SK-N-SH (cell line): ENCODE data around the gene DDX31. TPM values are rescaled to one million over a fixed set of nuclear protein-coding genes. Genes with fewer than 3 reads are reported as not detected.

Experiments
- CTCF ChIA-PET: fragments of 300-600, 350-600 bp; formaldehyde crosslinking; extraction: SDS; loops from one replicate; lab custom pipeline; 2021; lab: Yijun Ruan, JAX
- POLR2A ChIA-PET: fragments of 350-600 bp; sonication (Branson Sonifier 250); formaldehyde crosslinking; extraction: SDS; loops from one replicate; lab custom pipeline; 2020; ENCODE audit warnings: antibody characterized with exemption, inconsistent platforms; lab: Yijun Ruan, JAX
- DNase-seq: peaks from one replicate; pipeline ENCODE4 v3.0.0; 2012
- H2AFZ ChIP-seq: fragments of 200-600 bp; sonication (generic); 2 replicates; pipeline ENCODE4 v1.8.1; 2016; ENCODE audit warnings: antibody characterized with exemption, mild to moderate bottlenecking, low read depth
- H3F3A ChIP-seq: fragments of 200-600 bp; sonication (generic); replicated peaks from 2 replicates; pipeline ENCODE3; 2016; ENCODE audit warnings: antibody characterized with exemption, mild to moderate bottlenecking; ENCODE audit not compliant: insufficient read depth
- H3K27ac ChIP-seq, 2 experiments: fragments of 200-500 bp in 1 of 2; fragments of 200-600 bp in 1 of 2; sonication (Bioruptor generic) in 1 of 2; sonication (generic), shearing (Covaris generic) in 1 of 2; 2 replicates each; pipeline versions ENCODE4 v1.5.1 to v1.6.1; 2014 to 2016; ENCODE audit warnings: low read depth in 2 of 2, inconsistent platforms in 1 of 2, low read length in 1 of 2, mild to moderate bottlenecking in 1 of 2, mixed read lengths in 1 of 2
- H3K27me3 ChIP-seq: fragments of 200-600 bp; sonication (generic), shearing (Covaris generic); 2 replicates; pipeline ENCODE4 v1.6.1; 2016; ENCODE audit warnings: mixed run types; ENCODE audit not compliant: insufficient read depth
- H3K36me3 ChIP-seq, 2 experiments: fragments of 200-500 bp in 1 of 2; fragments of 200-600 bp in 1 of 2; sonication (Bioruptor generic) in 1 of 2; sonication (generic) in 1 of 2; replicated peaks in 1 of 2; 2 replicates each; pipeline versions ENCODE3 to v1.5.1; 2014 to 2016; ENCODE audit warnings: low read length in 1 of 2, mild to moderate bottlenecking in 1 of 2; ENCODE audit not compliant: insufficient read depth in 2 of 2, control insufficient read depth in 1 of 2
- H3K4me1 ChIP-seq, 2 experiments: fragments of 200-500 bp in 1 of 2; fragments of 200-600 bp in 1 of 2; sonication (Bioruptor generic) in 1 of 2; sonication (generic), shearing (Covaris generic) in 1 of 2; 2 replicates each; pipeline versions ENCODE4 v1.5.1 to v1.6.1; 2014 to 2016; ENCODE audit warnings: low read depth in 1 of 2, low read length in 1 of 2, mixed run types in 1 of 2; ENCODE audit not compliant: insufficient read depth in 2 of 2, control insufficient read depth in 1 of 2
- H3K4me2 ChIP-seq: fragments of 200-600 bp; sonication (generic), shearing (Covaris generic); 2 replicates; pipeline ENCODE4 v1.6.1; 2017; ENCODE audit warnings: mixed run types
- H3K4me3 ChIP-seq, 2 experiments: fragments of 200-500 bp in 1 of 2; fragments of 200-600 bp in 1 of 2; sonication (Bioruptor generic) in 1 of 2; sonication (generic), shearing (Covaris generic) in 1 of 2; 2 replicates each; pipeline versions ENCODE4 v1.5.1 to v1.8.1; 2014 to 2016; ENCODE audit warnings: low read depth in 2 of 2, inconsistent platforms in 1 of 2, low read length in 1 of 2, mild to moderate bottlenecking in 1 of 2, mixed read lengths in 1 of 2, moderate library complexity in 1 of 2
- H3K79me2 ChIP-seq: fragments of 200-600 bp; sonication (generic); 2 replicates; pipeline ENCODE4 v1.8.1; 2017; ENCODE audit warnings: mild to moderate bottlenecking; ENCODE audit not compliant: insufficient read depth
- H3K9ac ChIP-seq: fragments of 200-600 bp; sonication (generic); 2 replicates; pipeline ENCODE4 v1.6.1; 2017; ENCODE audit warnings: mixed run types
- H3K9me2 ChIP-seq: fragments of 200-600 bp; sonication (generic); 2 replicates; pipeline ENCODE4 v1.6.1; 2017; ENCODE audit warnings: mixed run types
- H3K9me3 ChIP-seq: fragments of 200-600 bp; sonication (generic); 2 replicates; pipeline ENCODE4 v1.6.1; 2017; ENCODE audit warnings: mixed run types, mild to moderate bottlenecking, moderate library complexity
- H4K20me1 ChIP-seq: fragments of 200-600 bp; sonication (generic); 2 replicates; pipeline ENCODE4 v1.6.1; 2017; ENCODE audit warnings: mild to moderate bottlenecking, mixed run types; ENCODE audit not compliant: insufficient read depth
- EP300 ChIP-seq, 2 experiments: IDR thresholded peaks; 2 replicates each; pipeline versions ENCODE4 v1.4.0 to v1.6.1; 2012; ENCODE audit warnings: borderline replicate concordance in 1 of 2, low read depth in 1 of 2, low read length in 1 of 2
- EZH2phosphoT487 ChIP-seq: fragments of 200-600 bp; sonication (generic); IDR thresholded peaks from 2 replicates; pipeline ENCODE4 v1.6.1; 2017; ENCODE audit warnings: low read depth, mixed run types, mild to moderate bottlenecking, antibody characterized with exemption, moderate library complexity, borderline replicate concordance
- FOXJ3 ChIP-seq: sonication (generic); formaldehyde crosslinking; IDR thresholded peaks from 2 replicates; pipeline ENCODE4 v1.5.1; 2020; ENCODE audit warnings: mild to moderate bottlenecking, missing genetic modification reagents
- FOXM1 ChIP-seq: IDR thresholded peaks from 2 replicates; pipeline ENCODE4 v1.4.0; 2012; ENCODE audit warnings: low read depth, mild to moderate bottlenecking
- GABPA ChIP-seq: IDR thresholded peaks from 2 replicates; pipeline ENCODE4 v1.4.0; 2012; ENCODE audit warnings: low read depth, mild to moderate bottlenecking
- GATA2 ChIP-seq: sonication (generic); formaldehyde crosslinking; IDR thresholded peaks from 2 replicates; pipeline ENCODE4 v1.5.0; 2020; ENCODE audit warnings: mild to moderate bottlenecking, missing genetic modification reagents
- IRF3 ChIP-seq: fragments of 150-350 bp; IDR thresholded peaks from 2 replicates; pipeline ENCODE4 v1.6.1; 2016; ENCODE audit warnings: mild to moderate bottlenecking, low read depth, low read length
- MEF2A ChIP-seq: IDR thresholded peaks from 2 replicates; pipeline ENCODE4 v1.4.0; 2012; ENCODE audit warnings: low read depth, borderline replicate concordance
- MXI1 ChIP-seq: IDR thresholded peaks from 2 replicates; pipeline ENCODE4 v1.6.1; 2012; ENCODE audit warnings: mild to moderate bottlenecking, low read depth, low read length, improper control_type of control experiment
- NFIC ChIP-seq: IDR thresholded peaks from 2 replicates; pipeline ENCODE4 v1.4.0; 2012; ENCODE audit warnings: borderline replicate concordance
- NRF1 ChIP-seq: IDR thresholded peaks from 2 replicates; pipeline ENCODE4 v1.6.1; 2012; ENCODE audit warnings: low read depth, mild to moderate bottlenecking, low read length
- PBX3 ChIP-seq: IDR thresholded peaks from 2 replicates; pipeline ENCODE4; 2012
- POLR2AphosphoS5 ChIP-seq: IDR thresholded peaks from 2 replicates; pipeline ENCODE4 v1.6.1; 2012; ENCODE audit warnings: low read depth, low read length
- RXRA ChIP-seq: IDR thresholded peaks from 2 replicates; pipeline ENCODE4 v1.4.0; 2012; ENCODE audit warnings: low read depth, mild to moderate bottlenecking, borderline replicate concordance
- SIN3A ChIP-seq: IDR thresholded peaks from 2 replicates; pipeline ENCODE4 v1.6.1; 2012; ENCODE audit warnings: low read depth, mild to moderate bottlenecking, low read length, moderate library complexity, borderline replicate concordance
- SMC3 ChIP-seq: IDR thresholded peaks from 2 replicates; pipeline ENCODE4 v1.6.1; 2012; ENCODE audit warnings: low read depth, low read length, improper control_type of control experiment
- TCF12 ChIP-seq: IDR thresholded peaks from 2 replicates; pipeline ENCODE4 v1.4.0; 2012
- USF1 ChIP-seq: IDR thresholded peaks from 2 replicates; pipeline ENCODE4 v1.4.0; 2012; ENCODE audit warnings: low read depth, borderline replicate concordance
- USF2 ChIP-seq: fragments of 150-350 bp; IDR thresholded peaks from 2 replicates; pipeline ENCODE4 v1.6.1; 2017; ENCODE audit warnings: antibody characterized with exemption, low read length, low read depth, borderline replicate concordance
- YY1 ChIP-seq: IDR thresholded peaks from 2 replicates; pipeline ENCODE4 v1.4.0; 2012; ENCODE audit warnings: low read depth, mild to moderate bottlenecking
- whole genome bisulfite sequencing: methylation state at CpG from one replicate; pipeline ENCODE4 v1.1.6; 2017; ENCODE audit warnings: low lambda C conversion rate; 5-methylcytosine and 5-hydroxymethylcytosine counted together
- polyA plus RNA-seq, 3 experiments: library from polyadenylated mRNA; depleted of rRNA; stranded (reverse); fragments of >200 nt; gene quantifications; 2 replicates each; pipeline ENCODE4 v1.2.3, GENCODE V29; 2012
- TF ChIP-seq, protein P1 (sequence below): IDR thresholded peaks from 2 replicates; pipeline ENCODE4 v1.4.0; 2012; ENCODE audit warnings: low read depth, borderline replicate concordance
- TF ChIP-seq, protein P2 (sequence below): IDR thresholded peaks from 2 replicates; pipeline ENCODE4 v1.4.0; 2012; ENCODE audit warnings: low read depth

The DDX31 gene
- polyA plus RNA-seq, 1 of the 3 experiments (the other 2 are of a cell fraction) = 13.9 TPM

DNA sequence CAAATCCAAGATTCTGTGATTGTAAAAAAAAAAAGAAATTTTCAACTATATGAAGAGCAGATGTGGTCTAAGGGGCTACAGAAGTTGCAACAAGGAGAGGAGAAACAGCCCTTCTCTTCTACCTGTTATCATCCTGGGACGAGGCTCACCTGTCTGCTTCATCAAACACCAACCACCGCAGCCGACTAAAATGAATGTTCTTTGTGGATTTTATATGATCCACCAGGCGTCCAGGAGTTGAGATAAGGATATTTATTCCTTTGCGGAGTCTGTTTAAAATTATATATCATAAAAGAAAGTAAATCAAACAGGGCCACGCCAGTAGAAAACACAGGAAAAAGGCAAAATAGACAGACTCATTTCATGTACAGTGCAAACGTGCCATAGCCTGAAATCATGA lies 21.5 kb downstream of the DDX31 start (continued):
- no peak for TF ChIP-seq FOXM1
- TF ChIP-seq RXRA = no peak
- no peak for TF ChIP-seq MEF2A
- TF ChIP-seq NRF1 = no peak
- TF ChIP-seq EZH2phosphoT487 = no peak

GRCh38 chr9:132647806-132648205 lies 22.0 kb downstream of the DDX31 start:
- H3K4me1 ChIP-seq = peaks cover 0 to 7% of the 10 kb centered on the region in 2 experiments; a peak in 3 of 4 replicates
- 89% methylated on average over 2 of the region's 2 CpGs for WGBS
- H3K36me3 ChIP-seq = peaks cover 58 to 91% of the 10 kb centered on the region in 2 experiments
- ChIA-PET CTCF (interaction anchor here (1.0 to 1.6 kb wide), 2 partner anchors 22 to 152 kb away, joined by 3 to 5 read pairs; partner anchors contain the start of genes DDX31 and GTF3C4), POLR2A (no interaction called here)
- no peaks in the 10 kb centered on the region for H3K9me3 ChIP-seq
- no peak overlapping the region for H3K4me3 ChIP-seq
- H3K9me2 ChIP-seq = no peaks in the 10 kb centered on the region
- peaks cover 10% of the 10 kb centered on the region for H3F3A ChIP-seq
- peak overlapping the region; percentile 47 to 93; a peak in 3 of 4 replicates for H3K27ac ChIP-seq
- H4K20me1 ChIP-seq = no peaks in the 10 kb centered on the region
- H3K79me2 ChIP-seq = no peaks in the 10 kb centered on the region
- H2AFZ ChIP-seq = no peak overlapping the region
- peak overlapping the region; percentile 21; the same call in 1 of the 2 replicates for H3K4me2 ChIP-seq
- no peak for DNase-seq
- peak overlapping the region; percentile 27; the same call in 1 of the 2 replicates for H3K9ac ChIP-seq
- no peaks in the 10 kb centered on the region for H3K27me3 ChIP-seq
- TF ChIP-seq EP300 (IDR thresholded peaks at IDR 0.05; ENCODE audit: borderline replicate concordance in 1 of 2, low read depth in 1 of 2, low read length in 1 of 2) = no peak
- no peak for TF ChIP-seq USF2
- no peak for TF ChIP-seq PBX3
- TF ChIP-seq GABPA = no peak
- TF ChIP-seq MXI1 = no peak
- no peak for TF ChIP-seq FOXJ3 (CRISPR knock-in tag)
- TF ChIP-seq GATA2 (CRISPR knock-in tag) = no peak
- TF ChIP-seq USF1 = no peak
- TF ChIP-seq EZH2phosphoT487 = no peak
- TF ChIP-seq IRF3 = no peak
- no peak for TF ChIP-seq SIN3A
- TF ChIP-seq YY1 = no peak
- TF ChIP-seq SMC3 = no peak
- no peak for TF ChIP-seq NFIC
- TF ChIP-seq, protein P1, sequence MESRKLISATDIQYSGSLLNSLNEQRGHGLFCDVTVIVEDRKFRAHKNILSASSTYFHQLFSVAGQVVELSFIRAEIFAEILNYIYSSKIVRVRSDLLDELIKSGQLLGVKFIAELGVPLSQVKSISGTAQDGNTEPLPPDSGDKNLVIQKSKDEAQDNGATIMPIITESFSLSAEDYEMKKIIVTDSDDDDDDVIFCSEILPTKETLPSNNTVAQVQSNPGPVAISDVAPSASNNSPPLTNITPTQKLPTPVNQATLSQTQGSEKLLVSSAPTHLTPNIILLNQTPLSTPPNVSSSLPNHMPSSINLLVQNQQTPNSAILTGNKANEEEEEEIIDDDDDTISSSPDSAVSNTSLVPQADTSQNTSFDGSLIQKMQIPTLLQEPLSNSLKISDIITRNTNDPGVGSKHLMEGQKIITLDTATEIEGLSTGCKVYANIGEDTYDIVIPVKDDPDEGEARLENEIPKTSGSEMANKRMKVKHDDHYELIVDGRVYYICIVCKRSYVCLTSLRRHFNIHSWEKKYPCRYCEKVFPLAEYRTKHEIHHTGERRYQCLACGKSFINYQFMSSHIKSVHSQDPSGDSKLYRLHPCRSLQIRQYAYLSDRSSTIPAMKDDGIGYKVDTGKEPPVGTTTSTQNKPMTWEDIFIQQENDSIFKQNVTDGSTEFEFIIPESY = no peak
- TF ChIP-seq, protein P2, sequence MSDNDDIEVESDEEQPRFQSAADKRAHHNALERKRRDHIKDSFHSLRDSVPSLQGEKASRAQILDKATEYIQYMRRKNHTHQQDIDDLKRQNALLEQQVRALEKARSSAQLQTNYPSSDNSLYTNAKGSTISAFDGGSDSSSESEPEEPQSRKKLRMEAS = no peak
- no peak for TF ChIP-seq FOXM1
- TF ChIP-seq TCF12 = no peak
- TF ChIP-seq POLR2AphosphoS5 = no peak
- TF ChIP-seq, all 33 proteins: peak for 0
